Ovary (tissue), 3 donors: ENCODE data around the gene TRRAP.

Source experiments
- EP300 ChIP-seq: sonication (generic); formaldehyde crosslinking; IDR thresholded peaks from one replicate; pipeline ENCODE4 v1.6.1; 2017; ENCODE audit warnings: antibody characterized with exemption
- POLR2A ChIP-seq: fragments of 450-650 bp; IDR thresholded peaks from one replicate; pipeline ENCODE4 v1.6.1; 2017; ENCODE audit warnings: antibody characterized with exemption, mild to moderate bottlenecking, moderate library complexity
- TF ChIP-seq, protein P1 (sequence below), 3 donors: fragments of 450-650 bp in 2 of 3; fragments of 200-600 bp in 1 of 3; IDR thresholded peaks; one replicate each; pipeline versions ENCODE4 v1.5.1 to v1.8.0; 2016 to 2022; ENCODE audit warnings: antibody characterized with exemption in 3 of 3, mild to moderate bottlenecking in 1 of 3
- donor health status: DM: no; HTN: no; CAD: no.

DNA sequence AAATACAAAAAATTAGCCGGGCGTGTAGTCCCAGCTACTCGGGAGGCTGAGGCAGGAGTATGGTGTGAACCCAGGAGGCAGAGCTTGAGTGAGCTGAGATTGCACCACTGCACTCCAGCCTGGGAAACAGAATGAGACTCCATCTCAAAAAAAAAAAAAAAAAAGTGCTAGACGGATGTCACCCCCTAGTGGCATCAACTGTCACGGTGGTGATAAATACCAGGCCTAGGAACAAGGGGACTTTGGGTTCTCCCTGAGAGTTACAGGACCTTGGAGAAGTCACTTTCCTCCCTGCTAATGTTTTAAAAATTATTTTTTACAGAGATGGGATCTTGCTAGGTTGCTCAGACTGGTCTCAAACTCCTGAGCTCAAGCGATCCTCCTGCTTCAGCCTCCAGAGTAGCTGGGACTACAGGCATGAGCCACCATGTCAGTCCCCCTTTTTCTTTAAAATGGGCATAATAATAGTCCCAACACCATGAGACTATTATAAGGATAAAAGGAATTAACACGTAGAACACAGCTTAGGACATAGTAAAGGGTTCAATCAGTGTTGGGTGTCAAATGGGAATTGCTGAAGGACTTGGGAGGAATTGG, 5.9 kb upstream of the TRRAP start:
- TF ChIP-seq, protein P1, sequence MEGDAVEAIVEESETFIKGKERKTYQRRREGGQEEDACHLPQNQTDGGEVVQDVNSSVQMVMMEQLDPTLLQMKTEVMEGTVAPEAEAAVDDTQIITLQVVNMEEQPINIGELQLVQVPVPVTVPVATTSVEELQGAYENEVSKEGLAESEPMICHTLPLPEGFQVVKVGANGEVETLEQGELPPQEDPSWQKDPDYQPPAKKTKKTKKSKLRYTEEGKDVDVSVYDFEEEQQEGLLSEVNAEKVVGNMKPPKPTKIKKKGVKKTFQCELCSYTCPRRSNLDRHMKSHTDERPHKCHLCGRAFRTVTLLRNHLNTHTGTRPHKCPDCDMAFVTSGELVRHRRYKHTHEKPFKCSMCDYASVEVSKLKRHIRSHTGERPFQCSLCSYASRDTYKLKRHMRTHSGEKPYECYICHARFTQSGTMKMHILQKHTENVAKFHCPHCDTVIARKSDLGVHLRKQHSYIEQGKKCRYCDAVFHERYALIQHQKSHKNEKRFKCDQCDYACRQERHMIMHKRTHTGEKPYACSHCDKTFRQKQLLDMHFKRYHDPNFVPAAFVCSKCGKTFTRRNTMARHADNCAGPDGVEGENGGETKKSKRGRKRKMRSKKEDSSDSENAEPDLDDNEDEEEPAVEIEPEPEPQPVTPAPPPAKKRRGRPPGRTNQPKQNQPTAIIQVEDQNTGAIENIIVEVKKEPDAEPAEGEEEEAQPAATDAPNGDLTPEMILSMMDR (IDR thresholded peaks at IDR 0.05) = no peak
- TF ChIP-seq POLR2A (no peak), EP300 (no peak)
